GM21381 (cell line): ENCODE data around the gene HSD11B2.

Source experiments
- ATAC-seq: cut with Tn5 transposase; IDR thresholded peaks from one replicate; pipeline ENCODE4 v1.9.1; 2021; ENCODE audit warnings: mild to moderate bottlenecking, moderate library complexity; ENCODE audit not compliant: unreplicated experiment

HSD11B2 gene

GRCh38 chr16:67430977-67431774, at the start of gene HSD11B2:
Gene HSD11B2 (plus strand): TSS chr16:67431121. CDS start chr16:67431249, 128 bp downstream.
- no peak for ATAC-seq

DNA sequence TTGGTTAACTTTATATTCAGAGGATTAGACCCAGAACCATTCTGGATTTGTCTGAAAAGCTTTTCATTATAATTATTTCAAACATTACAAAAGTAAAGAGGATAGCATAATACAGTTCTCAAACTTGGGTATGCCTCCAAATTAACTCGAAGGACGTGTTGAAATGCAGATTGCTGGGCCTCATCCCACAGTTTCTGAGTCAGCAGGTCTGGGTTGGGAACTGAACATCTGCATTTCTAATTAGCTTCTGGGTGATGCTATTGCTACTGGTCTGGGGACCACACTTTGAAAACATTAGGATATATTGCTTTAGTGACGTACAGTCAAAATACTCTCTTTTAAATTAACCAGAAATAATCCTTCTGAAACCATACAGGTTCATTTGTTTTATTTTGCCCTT, 47.6 kb upstream of the HSD11B2 start:
- ATAC-seq: no peak

- no peak for ATAC-seq
Observed at GRCh38 chr16:67384778-67385510, 46.0 kb upstream of the HSD11B2 start.

GRCh38 chr16:67386861-67387455, 44.0 kb upstream of the HSD11B2 start:
- ATAC-seq: no peak

- no peak for ATAC-seq
Observed at GRCh38 chr16:67387479-67388079, 43.3 kb upstream of the HSD11B2 start.

DNA sequence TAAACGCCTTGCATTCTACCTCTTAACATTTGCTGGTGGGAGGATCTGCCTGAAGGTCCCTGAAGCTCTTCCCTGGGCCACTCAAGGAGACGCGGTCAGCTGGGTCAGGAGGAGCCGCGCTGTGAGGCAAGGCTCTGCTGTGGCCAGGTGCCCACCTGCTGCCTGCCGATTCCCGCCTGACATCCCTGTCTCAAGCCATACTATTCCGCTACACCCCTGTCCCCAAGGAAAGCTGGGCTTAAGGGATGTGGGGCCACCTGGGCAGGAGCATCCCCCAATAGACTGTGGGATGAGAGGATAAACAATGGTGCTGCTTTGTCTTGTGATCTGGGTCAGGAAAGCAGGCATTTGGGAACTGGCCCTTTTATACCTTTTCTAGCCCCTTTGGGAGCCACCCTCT, 42.7 kb upstream of the HSD11B2 start:
- no peak for ATAC-seq

DNA sequence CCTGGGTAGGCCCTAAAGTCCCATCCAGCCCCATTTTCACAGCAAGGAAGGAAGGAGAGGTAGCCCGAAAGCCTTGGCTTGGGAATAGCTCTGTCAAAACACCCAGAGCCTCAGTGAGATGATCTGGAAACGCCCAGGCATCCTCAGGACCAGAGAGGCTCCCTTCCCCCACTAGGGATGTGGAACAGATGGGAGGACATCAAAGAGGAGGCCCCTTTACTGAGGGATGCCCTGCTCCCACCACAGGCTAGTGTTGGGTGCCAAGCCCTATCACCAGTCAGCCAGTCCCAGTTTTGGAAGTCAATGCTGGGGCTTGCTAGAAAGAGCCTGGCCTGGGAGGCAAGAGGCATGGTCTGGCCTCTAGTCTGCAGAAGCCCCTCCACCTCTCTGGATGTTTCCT, 42.3 kb upstream of the HSD11B2 start:
- no peak for ATAC-seq

- ATAC-seq: no peak
Observed at GRCh38 chr16:67389911-67390815, 40.8 kb upstream of the HSD11B2 start.

GRCh38 chr16:67390816-67391423, 40.0 kb upstream of the HSD11B2 start:
- no peak for ATAC-seq

DNA sequence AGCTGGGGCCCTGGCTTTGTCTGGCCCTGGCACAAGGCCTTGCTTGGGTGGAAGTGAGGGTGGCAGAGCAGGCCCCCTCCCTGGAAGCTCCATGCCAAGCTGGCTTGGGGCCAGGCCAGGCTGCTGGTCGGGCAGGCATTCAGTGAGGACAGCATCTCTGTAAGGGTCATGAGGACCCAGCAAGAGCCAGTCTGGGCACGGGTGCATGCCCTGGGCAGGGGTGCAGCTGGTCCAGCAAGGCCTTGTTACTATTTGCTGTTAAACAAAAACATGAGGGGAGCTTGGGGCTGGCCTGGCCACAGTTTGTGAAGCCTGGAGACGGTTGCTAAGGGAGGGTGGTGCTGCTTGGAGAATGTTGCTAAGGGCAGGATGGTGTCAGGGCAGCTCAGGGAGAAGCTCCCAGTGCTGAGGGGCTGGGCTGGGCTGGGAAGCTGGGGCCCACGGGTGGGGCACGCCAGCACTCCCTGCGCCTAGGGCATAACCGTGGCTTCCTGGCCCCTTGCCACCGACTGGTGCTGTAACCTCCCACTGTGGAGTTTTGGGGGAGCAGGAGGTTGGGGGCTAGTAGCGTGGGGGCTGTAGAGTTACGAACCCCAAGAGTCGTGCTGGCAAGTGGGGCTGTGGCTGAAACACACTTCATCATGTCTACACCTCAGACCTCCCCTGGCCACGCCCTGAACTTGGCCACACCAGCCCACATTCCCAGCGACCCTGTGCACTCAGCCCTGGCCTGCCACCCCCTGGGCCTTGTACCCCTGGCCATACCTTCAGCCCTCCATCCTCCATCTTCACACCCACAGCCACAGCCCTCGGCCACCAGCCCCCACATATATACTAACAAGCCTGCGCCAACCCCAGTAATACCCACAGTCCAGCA, 39.3 kb upstream of the HSD11B2 start:
- ATAC-seq: no peak

DNA sequence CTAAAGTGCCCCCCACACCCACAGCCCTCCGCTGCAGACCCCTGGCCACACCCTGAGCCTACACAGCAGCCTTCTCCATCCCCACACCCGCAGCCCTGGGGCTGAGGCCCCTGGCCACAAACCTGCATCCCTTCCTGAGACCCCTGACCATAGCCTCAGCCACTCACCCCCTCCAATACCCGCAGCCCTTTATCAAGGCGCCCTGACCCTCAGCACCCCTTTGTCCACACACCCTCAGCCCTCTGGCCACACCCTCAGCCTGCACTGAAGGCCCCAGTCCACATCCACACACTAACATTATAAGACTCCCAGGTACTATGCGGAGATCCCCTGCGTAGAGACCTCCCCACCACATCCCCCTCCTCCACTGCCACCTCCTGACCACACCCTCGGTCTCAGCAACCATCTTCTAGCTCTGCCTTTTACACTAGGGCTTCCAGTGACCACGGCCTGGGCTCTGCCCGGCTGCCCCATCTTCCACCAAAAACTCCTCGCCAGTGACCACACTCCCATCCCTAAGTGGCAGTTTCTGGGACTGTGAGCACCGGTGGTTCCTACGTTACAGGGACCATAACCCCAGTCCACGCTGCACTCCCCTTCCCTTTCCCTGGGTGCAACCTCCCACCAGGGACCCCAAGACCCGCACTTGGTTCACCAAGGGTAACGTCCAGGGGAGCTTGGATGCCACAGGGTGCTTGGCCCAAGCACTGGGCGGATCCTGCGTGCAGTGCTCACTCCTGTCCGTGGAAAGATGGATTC, 38.4 kb upstream of the HSD11B2 start:
- ATAC-seq: no peak

DNA sequence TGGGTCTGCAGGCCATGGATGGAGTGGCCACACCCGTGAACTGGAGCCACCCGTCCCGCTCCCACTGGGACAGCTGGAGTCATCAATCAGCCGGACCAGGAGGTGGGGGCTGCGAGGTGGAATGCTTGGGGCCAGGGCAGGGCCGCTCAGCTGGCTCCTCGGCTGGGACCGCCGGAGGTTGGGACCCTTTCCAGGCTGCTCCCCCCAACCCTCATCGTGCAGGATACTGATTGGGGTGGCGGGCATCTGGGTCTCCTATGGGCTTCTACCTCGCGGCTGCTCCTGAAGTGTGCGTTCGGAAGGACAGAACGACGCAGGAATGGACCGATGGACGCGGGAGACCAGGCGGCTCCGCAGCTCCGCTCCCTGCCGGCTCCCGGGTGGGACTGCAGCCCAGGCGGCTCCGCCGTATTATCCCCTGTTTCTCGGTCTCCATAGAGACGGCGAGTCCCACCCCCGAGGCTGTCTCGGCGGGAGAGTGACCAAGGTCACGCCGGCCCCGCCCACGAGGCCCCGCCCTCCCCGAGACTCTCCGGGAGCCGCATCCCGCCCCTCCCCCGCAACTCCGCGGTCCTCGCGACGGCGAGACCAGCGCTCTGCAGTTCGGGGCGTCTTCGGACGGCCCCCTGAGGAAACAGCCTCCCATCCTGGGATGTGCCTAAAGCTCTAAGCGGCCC, 37.7 kb upstream of the HSD11B2 start, which contains the start of gene TPPP3:
TSS of gene TPPP3 (minus strand) at position 388 of the 677 bp plus-strand sequence. CDS start 2,387 bp downstream, outside the sequence.
- no peak for ATAC-seq

- no peak for ATAC-seq
Observed at GRCh38 chr16:67393788-67394154, 37.1 kb upstream of the HSD11B2 start.

GRCh38 chr16:67394155-67395104, 36.5 kb upstream of the HSD11B2 start:
- no peak for ATAC-seq

DNA sequence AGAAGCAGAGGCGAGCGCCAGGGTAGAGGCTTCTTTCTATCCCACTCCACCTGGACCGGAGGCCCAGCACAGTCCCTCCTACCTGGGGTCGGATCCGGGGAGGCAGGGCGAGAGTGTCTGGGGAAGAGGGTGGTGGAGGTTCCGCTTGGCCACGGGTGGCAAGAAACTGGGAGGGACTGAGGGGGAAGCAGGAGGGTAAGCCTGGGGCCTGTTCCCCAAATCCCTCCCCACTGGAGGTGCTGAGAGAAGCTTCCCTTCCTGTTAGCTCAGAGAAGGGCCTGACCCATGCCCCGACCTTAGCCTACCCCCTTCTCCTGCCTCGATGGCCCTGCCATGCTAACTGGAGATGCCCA, 35.8 kb upstream of the HSD11B2 start:
- no peak for ATAC-seq

GRCh38 chr16:67395458-67396158, 35.3 kb upstream of the HSD11B2 start:
- ATAC-seq: no peak
